Activated CD8-positive, alpha-beta memory T cell treated with anti-CD3 and anti-CD28 coated beads for 48 hours (primary cell): ENCODE results near the gene TBC1D1.
"Not testable (repeated sequence)": the region's sequence is repeated elsewhere in the genome, so short reads cannot be mapped to it uniquely, and the experiment has no call there.

ENCODE experiments used
- DNase-seq, 3 experiments: peaks; one replicate each; pipeline ENCODE4 v3.0.0-alpha.2; 2020; ENCODE audit warnings: low read depth in 2 of 3, low spot score in 2 of 3

TBC1D1 gene

DNA sequence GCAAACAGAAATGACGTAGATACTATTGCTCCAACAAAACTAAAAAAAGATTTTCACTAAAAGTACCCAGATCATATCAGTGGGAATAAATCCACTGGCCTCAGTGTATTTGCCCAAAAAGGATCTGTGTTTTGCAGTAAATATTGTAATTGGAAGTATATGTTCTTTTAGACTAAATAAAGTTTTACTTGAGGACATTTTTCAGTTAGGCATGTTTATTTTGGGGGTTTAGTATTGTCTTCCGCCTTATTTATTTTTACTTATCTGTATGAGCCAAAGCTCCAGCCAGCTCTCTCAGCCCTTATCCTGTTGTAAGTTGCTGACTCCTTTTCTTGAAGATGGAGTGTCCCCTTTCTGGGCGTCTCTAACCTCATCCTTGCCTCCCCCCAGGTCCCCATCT is 119.1 kb downstream of the TBC1D1 start:
- no peak for DNase-seq

DNA sequence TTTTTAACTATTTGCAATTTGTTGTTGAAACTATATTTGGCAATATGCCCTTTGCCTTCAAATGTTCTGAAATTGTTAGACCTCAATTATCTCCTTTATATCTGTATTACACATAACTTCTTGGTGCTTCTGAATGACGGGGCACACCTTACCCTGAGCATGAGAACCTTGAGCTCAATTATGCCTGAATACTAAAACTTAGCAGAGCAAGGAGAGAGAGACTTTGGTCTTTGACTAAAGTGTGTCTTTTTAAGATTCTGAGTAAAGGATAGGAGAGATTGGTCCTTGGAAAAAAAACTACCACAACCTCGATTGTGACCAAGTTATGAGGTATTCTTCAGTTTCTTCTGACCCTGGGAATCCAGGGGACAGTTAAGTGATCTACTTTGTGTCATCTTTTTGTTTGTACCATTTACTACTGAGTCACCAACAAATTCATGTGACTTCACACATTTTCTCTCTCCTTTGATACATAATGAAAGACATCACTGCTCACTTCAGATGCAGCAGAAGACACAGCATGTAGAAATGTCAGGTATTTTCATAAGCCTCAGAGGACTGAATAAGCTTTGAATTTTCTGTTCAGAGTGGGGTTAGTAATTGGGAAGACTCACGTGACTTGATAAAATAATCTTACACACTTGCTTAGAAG is 120.8 kb downstream of the TBC1D1 start:
- no peak for DNase-seq

DNA sequence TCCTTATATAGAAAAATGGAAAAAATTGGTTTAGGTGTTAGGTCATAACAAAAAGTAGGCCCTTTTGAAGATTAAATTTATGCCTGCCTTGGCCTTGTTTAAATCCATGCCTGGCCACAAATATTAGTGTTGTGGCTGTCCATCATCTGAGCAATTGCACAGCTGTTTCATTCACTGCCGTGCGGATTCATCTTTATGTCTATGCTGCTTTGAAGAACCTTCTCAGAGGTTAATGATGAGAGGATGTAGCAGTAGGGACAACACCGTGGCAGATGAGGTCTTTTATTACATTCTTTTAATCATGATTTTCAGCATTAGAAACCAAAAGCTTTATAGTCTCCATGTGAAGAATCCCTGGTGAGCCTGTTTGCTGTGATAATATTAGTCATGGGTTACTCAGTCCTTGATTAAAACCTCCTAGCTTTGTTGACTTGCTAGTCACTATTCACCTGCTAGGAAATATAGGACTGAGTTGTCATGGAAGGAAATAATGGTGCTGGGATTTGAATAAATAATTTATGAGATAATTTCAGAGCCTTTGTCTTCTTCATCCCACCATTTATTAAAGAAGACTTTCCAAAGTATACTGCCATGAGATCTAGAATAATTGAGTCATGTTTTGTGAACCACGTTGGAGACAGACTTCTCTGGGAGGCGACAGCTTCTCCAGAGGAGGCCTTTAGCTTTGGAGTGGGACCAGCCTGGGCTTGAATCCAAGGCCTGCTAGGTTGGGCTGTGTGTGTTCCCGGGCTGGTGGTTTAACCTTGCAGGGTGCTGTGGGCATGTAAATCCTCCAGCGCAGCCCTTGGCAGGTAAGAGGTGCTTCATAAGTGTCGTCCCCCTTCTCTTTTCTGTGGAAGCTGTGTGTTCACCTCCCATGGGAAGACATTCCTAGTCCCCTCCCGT is 122.8 kb downstream of the TBC1D1 start:
- no peak for DNase-seq

DNA sequence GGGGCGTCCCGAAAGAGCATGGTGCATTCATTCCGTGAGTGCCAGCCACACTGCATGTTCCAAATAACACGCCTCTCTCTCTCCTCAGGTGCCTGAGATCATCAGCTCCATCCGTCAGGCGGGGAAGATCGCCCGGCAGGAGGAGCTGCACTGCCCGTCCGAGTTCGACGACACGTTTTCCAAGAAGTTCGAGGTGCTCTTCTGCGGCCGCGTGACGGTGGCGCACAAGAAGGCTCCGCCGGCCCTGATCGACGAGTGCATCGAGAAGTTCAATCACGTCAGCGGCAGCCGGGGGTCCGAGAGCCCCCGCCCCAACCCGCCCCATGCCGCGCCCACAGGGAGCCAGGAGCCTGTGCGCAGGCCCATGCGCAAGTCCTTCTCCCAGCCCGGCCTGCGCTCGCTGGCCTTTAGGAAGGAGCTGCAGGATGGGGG is 123.6 kb downstream of the TBC1D1 start:
- no peak for DNase-seq

DNA sequence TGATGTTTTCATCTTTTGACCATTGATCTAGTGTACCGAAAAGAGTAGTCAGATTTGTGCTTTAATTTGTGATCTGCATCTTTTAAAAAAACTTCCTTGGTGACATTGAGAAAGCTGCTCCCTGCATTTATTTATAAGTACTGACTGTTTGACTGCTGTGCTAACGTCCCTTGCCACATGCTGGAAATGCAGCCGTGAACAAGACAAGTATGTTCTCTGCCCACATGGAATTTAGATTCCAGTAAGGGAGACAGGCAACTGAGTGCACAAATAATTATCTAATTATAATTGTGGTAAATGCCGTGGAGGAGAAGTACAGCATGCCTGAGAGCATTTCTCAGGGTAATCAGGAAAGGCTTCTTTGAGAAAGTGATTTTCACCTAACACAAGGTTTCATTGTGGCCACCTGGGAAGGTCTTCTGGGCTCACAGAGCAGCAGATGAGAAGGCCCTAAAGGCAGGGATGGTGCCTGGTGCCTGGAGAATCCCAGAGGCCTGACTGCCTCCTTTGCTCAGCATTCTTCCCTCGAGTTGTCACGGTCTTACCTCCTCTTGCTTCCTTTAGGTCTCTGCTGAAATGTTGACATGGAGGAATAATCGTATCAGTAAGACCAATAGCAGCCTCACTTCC is 125.1 kb downstream of the TBC1D1 start:
- no peak for DNase-seq

DNA sequence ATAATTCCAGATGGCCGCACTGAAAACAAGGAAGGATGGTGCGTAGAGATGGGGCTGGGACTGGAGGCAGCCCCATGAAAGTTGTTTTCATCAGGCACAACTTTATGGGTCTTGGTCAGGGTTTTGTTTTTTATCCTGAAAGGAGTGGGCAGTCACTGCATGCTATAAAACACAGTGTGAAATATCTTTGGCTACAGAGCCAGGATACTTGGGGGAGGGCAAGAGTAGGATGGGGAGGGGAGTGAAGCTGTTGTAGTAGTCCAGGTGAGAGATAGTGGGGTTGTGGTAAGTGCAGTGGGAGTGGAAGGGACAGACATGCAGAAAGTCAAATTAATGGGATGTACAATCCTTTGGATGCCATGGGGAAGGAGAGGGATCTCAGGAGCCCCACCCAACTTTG is 125.8 kb downstream of the TBC1D1 start:
- DNase-seq, result no peak

DNA sequence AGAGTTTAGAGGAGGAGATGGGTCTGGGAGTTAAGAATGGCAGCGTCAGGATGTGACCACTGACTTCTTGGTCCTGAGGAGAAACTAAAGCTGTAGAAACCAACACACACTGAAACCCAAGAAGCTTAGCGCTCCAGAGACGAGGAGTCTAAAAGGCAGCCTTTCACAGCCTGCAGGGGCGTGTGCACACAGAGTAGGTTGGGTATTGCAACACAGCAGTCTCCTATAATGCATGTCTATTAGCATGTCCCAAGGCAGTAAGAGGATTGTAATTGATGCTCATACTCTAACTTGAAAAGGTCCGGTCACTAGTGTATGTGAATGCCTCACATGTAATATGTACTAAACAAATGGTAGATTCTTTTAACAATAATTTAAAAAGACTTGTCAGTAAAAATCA is 126.7 kb downstream of the TBC1D1 start:
- no peak for DNase-seq

DNA sequence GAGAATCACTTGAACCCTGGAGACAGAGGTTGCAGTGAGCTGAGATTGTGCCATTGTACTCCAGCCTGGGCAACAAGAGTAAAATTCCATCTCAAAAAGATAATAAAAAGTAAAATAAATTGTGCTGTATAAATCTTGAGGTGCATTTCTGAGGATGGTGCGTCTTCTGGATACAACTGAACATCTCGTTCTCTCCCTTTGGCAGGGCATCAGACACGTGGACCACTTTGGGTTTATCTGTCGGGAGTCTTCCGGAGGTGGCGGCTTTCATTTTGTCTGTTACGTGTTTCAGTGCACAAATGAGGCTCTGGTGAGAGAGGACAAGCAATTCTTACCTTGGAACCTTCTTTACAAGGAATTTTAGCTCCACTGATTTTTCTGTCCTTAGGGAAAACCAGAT is 129.5 kb downstream of the TBC1D1 start:
- no peak for DNase-seq

DNA sequence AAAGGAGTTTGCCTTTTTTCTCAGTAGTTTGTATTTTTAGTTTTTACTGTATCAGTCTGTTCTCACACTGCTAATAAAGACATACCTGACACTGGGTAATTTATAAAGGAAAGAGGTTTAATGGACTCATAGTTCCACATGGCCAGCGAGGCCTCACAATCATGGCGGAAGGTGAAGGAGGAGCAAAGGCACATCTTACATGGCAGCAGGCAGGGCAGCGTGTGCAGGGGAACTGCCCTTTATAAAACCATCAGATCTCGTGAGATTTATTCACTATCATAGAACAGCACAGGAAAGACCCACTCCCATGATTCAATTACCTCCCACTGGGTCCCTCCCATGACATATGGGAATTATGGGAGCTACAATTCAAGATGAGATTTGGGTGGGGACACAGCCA is 130.1 kb downstream of the TBC1D1 start:
- DNase-seq, result not testable (repeated sequence)

DNA sequence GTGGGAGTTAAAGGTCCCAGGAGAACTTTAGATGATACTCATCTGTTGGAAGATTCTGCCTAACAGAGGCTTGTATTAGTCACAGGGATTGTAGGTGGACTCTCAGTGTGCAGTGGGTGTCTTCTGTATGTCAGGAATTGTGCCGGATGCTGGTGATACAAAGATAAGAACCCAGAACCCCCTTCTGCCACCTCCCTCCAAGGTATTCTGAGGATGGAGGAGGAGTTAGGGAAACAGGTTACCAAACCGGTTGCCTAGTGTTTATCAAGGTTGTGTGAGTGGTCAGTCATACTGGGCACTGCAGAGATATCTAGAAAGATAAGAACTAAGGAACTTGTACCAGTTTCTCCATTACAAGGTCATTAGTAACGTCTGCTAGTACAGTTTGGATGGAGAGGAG is 130.9 kb downstream of the TBC1D1 start:
- no peak for DNase-seq

DNA sequence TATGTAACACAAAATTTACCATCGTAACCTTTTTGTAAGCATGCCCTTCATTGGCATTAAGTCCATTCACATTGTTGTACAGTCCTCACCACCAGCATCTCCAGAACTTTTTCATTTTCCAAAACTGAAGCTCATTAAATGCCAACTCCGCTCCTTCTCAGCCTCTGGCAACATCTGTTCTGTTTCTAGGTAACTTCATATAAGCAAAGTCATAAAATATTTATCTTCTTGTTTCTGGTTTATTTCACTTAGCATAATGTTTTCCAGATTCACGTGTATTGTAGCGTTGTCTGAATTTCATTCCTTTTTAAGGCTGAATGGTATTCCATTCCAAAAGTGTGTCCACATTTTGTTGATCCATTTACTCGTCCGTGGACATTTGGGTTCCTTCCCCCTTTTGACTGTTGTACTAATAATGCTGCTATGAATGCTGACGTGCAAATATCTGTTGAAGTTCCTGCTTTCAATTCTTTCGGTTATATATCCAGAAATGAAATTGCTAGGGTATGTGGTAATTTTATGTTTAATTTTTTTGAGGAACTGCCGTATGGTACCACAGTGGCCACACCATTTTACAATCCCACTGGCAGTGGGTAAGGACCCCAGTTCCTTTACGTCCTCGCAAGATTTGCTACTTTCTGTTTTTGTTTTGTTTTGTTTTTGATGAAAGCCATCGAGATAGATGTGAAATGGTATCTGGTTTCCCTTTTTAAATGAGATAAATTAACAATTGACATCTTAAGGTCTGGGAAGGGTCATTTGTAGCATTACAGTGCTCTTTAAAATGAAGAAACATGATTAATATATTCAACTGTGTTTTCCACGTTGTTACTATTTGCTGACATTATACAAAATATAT is 132.7 kb downstream of the TBC1D1 start:
- DNase-seq, result no peak

DNA sequence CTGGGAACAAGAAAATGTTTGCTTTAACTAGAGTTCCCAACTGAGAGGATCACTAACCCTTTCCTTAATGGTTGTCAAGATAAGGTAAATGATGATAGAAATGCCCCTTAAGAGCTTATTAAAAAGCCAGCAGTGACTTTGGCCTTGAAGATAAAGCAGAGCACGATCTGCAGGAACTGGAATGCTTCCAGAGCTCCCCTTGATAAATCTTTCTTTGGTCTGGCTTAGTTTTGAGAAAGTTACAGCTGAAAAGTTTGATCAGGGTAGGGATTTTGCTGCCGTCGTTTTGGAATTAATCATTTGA is 133.3 kb downstream of the TBC1D1 start:
- no peak for DNase-seq

DNA sequence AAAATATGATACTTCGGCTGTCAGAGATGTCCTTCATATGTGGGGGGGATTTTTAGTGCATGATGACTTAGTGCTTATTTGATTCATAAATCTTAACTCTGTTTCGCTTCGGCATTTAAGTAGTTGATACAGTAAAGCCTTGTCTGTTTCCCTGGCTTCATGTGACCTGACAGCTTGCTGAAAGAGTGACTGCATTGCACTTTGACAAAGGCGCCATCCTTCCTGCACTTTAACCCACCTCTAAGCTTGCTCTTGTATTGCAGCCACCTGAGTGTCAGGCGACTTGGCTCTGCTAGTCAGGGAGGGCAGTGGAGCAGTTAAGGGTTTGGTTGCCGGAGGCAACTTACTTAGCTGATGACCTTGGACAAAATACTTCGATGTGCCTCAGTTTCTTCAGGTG is 134.8 kb downstream of the TBC1D1 start:
- no peak for DNase-seq

DNA sequence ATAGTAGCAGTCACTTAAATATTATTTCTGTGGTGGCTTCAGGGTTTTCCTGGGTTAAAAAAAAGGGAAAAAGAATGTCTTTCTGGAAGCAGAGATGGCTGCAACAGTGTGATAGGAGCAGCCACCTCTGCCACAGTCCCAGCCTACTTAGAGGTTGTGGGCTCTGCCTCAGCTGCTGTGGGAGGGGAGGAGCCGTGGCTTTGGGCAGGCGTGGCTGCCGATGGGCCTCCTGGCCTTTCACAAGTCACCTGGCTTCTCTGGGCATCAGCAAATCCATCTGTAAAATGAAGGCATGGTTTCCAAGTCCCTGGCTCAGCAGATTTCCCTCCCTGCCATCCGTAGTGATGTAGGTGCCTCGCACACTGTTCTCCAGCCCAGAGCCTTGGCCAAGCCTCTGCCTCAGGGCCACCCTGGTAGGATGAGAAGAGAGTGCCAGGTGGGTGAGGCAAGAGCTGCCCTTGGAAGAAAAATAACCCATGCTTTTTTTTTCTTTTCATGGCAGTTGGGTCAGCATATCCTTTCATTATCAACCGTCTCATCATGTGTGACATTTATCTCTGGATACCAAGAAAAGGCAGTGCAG is 135.4 kb downstream of the TBC1D1 start:
- DNase-seq, result no peak

DNA sequence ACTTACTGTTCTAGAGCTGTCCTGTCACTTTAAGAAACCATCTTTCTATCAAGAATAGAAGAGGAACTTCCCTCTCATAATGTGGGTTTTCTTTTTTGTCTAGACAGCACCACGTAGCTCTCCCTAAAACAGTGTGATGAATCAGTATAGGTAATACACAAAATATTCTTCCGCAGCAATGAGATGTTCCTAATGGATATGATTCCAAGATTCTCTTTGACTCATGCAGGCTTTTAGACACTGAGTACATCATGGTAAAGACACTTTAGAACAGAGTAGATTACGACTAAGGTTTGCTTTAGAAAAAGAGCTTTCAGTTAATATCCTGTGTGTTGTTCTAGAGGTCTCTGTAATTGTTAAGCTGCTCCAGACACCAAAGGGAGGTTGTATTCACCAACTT is 139.1 kb downstream of the TBC1D1 start:
- DNase-seq, result no peak

DNA sequence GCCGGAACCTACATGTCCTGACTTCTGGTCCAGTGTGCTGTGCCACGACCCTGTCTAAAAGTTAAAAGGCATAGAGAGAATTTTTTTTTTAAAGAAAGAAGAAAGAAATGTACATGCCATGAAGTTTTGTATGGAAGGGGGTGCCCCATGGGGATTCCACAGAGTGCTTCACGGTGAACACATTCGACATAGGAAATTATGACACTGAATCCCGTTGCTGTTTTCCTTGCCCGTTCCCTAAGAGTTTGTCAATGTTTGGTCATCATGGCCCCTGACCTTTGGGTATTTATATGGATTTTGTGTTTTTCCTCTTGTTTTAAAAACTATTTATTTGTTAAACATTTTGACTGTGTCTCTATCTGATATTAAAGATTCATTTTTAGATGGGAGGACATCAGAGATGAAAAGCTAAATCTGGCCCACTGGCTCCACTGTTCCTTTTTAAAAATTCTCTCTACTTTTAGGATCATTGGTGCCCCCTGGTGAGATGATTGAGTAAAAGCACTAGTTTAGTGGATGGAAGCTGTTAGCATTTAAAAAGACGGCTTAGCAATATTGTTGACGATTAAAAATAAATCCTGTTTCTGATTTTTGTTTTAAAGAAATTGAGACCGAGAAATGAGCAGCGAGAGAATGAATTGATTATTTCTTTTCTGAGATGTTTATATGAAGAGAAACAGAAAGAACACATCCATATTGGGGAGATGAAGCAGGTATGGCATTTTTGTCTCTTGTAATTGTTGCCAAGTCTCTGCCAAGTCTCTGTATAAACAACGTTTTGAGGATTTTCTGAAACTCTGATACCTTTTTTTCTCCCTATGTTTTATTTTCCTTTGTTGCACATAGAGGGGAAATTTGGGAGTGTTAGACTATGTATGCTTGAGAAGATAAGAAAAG is 144.3 kb downstream of the TBC1D1 start:
- DNase-seq, result no peak

DNA sequence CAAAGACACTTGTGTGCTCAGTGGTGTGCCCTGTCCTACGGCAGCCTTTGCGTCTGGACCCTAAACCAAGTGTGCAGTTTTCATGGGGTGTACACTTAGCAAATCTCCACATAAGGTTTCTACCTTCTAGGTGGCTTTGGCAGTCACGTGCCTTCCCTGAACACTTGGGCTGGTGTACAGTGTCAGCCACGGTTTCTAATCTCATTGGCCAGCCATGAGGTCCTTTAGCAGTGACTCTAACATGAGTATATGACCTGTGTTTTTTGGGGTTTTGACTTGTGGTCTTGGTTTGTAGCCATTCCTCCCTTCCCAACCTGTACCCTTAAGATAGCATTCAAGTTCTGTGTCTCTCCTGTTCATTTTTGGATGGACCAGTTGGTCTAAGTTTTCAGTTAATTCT is 145.7 kb downstream of the TBC1D1 start:
- DNase-seq, result no peak

DNA sequence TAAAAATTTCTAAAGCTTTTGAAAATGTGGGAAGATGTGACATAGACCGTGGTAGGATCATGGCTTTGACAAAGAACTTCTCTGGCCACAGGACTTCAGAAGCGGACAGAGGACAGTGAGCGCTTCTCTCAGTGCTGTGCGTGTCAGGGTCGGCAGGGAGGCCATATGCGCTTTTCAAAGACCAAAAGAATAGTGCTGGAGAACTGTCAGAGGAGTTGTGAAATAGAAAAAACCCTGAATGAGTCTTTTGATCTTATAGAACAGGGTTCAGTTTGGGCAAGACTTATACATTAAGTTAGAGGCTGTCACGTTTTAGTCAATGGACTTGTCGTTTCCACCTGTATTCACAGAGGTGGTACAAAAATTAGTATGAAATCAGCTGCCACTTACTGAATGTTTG is 146.7 kb downstream of the TBC1D1 start:
- no peak for DNase-seq

DNA sequence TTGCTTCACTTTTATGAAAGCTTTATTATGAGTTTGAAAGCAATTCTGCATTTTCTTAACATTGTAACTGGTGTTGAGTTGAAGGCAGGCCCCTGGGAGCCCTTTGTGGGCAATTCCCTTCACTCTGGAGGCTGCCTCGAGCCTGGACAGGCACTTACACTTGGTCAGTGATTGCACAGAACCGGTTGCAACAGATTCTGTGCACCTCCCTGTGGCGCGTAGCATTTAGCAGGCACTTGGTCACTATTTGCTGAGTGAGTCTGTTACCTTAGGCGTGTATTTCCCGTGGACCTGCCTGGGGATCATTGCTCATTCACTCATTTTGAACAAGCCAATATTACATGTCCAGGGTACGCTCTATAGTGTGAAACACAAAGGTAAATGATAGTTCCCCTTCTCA is 149.7 kb downstream of the TBC1D1 start:
- DNase-seq, result no peak

DNA sequence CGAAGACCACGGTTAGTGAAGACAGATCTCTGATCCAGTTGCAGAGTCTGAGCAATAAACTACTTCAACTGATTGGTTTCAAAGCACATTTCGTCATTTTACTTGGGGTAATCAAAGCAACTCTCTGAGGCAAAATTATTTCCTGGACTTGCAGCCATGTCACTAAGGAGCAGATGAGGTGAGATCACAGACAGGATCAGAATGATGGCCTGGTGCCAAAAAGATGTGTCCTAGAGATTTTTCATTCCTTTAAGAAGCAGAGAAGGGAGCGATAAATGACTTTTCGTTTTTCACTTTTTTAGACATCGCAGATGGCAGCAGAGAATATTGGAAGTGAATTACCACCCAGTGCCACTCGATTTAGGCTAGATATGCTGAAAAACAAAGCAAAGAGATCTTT is 153.2 kb downstream of the TBC1D1 start:
- DNase-seq, result no peak
